ENCODE data around the gene ADAMTS3. TPM values are rescaled to one million over a fixed set of nuclear protein-coding genes. Genes with fewer than 3 reads are reported as not detected.

The ADAMTS3 gene
- total RNA-seq, 2 donors from 2014 or later, result 5.8 to 13.0 TPM

GRCh38 chr4:72274251-72274650 is 294.8 kb downstream of the ADAMTS3 start:
- Mint-ChIP-seq H3K4me3 (no peak overlapping the region), H3K4me1 (peaks cover 2% of the 10 kb centered on the region), H3K27ac (no peak overlapping the region), H3K36me3 (ENCODE audit: low read depth) (no peaks in the 10 kb centered on the region), H3K9me3 (peaks cover 9% of the 10 kb centered on the region), H3K27me3 (ENCODE audit: insufficient read depth) (no peaks in the 10 kb centered on the region)
- Histone ChIP-seq H3K27ac (ENCODE audit: low read depth, low read length) (no peak overlapping the region), H3K4me1 (ENCODE audit: control insufficient read depth, insufficient read depth, low read length) (no peaks in the 10 kb centered on the region), H3K27me3 (ENCODE audit: control insufficient read depth, insufficient read depth, low read length, poor library complexity, severe bottlenecking) (no peaks in the 10 kb centered on the region), H3K9ac (ENCODE audit: extremely low read depth, low read length, poor library complexity, severe bottlenecking) (no peak overlapping the region), H3K36me3 (ENCODE audit: control insufficient read depth, insufficient read depth, low read length) (no peaks in the 10 kb centered on the region), H3K9me3 (ENCODE audit: control insufficient read depth, low read length) (peaks cover 6% of the 10 kb centered on the region), H3K4me3 (ENCODE audit: low read length) (no peak overlapping the region)
- 87% methylated on average over 3 of the region's 3 CpGs; no CpG with 5 or more reads in 1 of the 2 experiments for WGBS, 2 experiments (ENCODE audit: insufficient coverage in 1 of 2, insufficient read length in 1 of 2)
- no peak for TF ChIP-seq CTCF (conservative IDR thresholded peaks at IDR 0.05)
- DNase-seq, result no peak

- Histone ChIP-seq H3K4me3 (ENCODE audit: low read length) (no peak overlapping the region), H3K27me3 (ENCODE audit: control insufficient read depth, insufficient read depth, low read length, poor library complexity, severe bottlenecking) (no peaks in the 10 kb centered on the region), H3K9ac (ENCODE audit: extremely low read depth, low read length, poor library complexity, severe bottlenecking) (no peak overlapping the region), H3K9me3 (ENCODE audit: control insufficient read depth, low read length) (peaks cover 13% of the 10 kb centered on the region), H3K4me1 (ENCODE audit: control insufficient read depth, insufficient read depth, low read length) (no peaks in the 10 kb centered on the region), H3K27ac (ENCODE audit: low read depth, low read length) (no peak overlapping the region), H3K36me3 (ENCODE audit: control insufficient read depth, insufficient read depth, low read length) (no peaks in the 10 kb centered on the region)
- peaks cover 33% of the 10 kb centered on the region for H3K9me3 Mint-ChIP-seq
- peaks cover 3% of the 10 kb centered on the region for H3K36me3 Mint-ChIP-seq (ENCODE audit: low read depth)
- 88% methylated on average over 1 of the region's 1 CpG; no CpG with 5 or more reads in 1 of the 2 experiments for WGBS, 2 experiments (ENCODE audit: insufficient coverage in 1 of 2, insufficient read length in 1 of 2)
- no peaks in the 10 kb centered on the region for H3K27me3 Mint-ChIP-seq (ENCODE audit: insufficient read depth)
- H3K27ac Mint-ChIP-seq, result no peak overlapping the region
- TF ChIP-seq CTCF (conservative IDR thresholded peaks at IDR 0.05), result no peak
- no peak overlapping the region for H3K4me3 Mint-ChIP-seq
- no peaks in the 10 kb centered on the region for H3K4me1 Mint-ChIP-seq
- peak; percentile 31 for DNase-seq
Measured at GRCh38 chr4:72255269-72255668, 313.8 kb downstream of the ADAMTS3 start.

GRCh38 chr4:72243641-72244040 is 325.4 kb downstream of the ADAMTS3 start:
- no peak overlapping the region for H3K4me3 Mint-ChIP-seq

More at GRCh38 chr4:72243641-72244040, 325.4 kb downstream of the ADAMTS3 start:
- H3K4me3 ChIP-seq (ENCODE audit: low read length), result no peak overlapping the region
- H3K4me1 ChIP-seq (ENCODE audit: control insufficient read depth, insufficient read depth, low read length), result no peaks in the 10 kb centered on the region
- H3K27ac ChIP-seq (ENCODE audit: low read depth, low read length), result no peak overlapping the region
- Mint-ChIP-seq H3K36me3 (ENCODE audit: low read depth) (no peaks in the 10 kb centered on the region), H3K4me1 (no peaks in the 10 kb centered on the region), H3K9me3 (no peaks in the 10 kb centered on the region), H3K27me3 (ENCODE audit: insufficient read depth) (no peaks in the 10 kb centered on the region), H3K27ac (no peak overlapping the region)
- 86 to 87% methylated on average over 1 to 3 of the region's 3 CpGs for WGBS, 2 experiments (ENCODE audit: insufficient coverage in 1 of 2, insufficient read length in 1 of 2)
- no peaks in the 10 kb centered on the region for H3K9me3 ChIP-seq (ENCODE audit: control insufficient read depth, low read length)
- no peaks in the 10 kb centered on the region for H3K27me3 ChIP-seq (ENCODE audit: control insufficient read depth, insufficient read depth, low read length, poor library complexity, severe bottlenecking)
- no peak overlapping the region for H3K9ac ChIP-seq (ENCODE audit: extremely low read depth, low read length, poor library complexity, severe bottlenecking)
- no peak for DNase-seq
- no peaks in the 10 kb centered on the region for H3K36me3 ChIP-seq (ENCODE audit: control insufficient read depth, insufficient read depth, low read length)
- TF ChIP-seq CTCF (conservative IDR thresholded peaks at IDR 0.05), result no peak
